Upper lobe of right lung (tissue), 1 donor: ENCODE results near the gene INSIG2. TPM values are rescaled to one million over a fixed set of nuclear protein-coding genes. Genes with fewer than 3 reads are reported as not detected.

Experiments used
- ATAC-seq: fragments of 200-7000 bp; cut with Tn5 transposase; one replicate; pipeline ENCODE4 v1.9.1; 2020; ENCODE audit warnings: mild to moderate bottlenecking, moderate library complexity
- DNase-seq: peaks from one replicate; pipeline ENCODE4 v3.0.0-alpha.2; 2020
- H3K27ac ChIP-seq: fragments of 200-600 bp; one replicate; pipeline ENCODE4 v1.8.0; 2022
- H3K27me3 ChIP-seq: fragments of 200-600 bp; one replicate; pipeline ENCODE4 v1.8.0; 2022; ENCODE audit warnings: mild to moderate bottlenecking
- H3K36me3 ChIP-seq: fragments of 200-600 bp; one replicate; pipeline ENCODE4 v1.8.0; 2022
- H3K4me1 ChIP-seq: fragments of 200-600 bp; one replicate; pipeline ENCODE4 v1.8.0; 2022
- H3K4me3 ChIP-seq: fragments of 200-600 bp; one replicate; pipeline ENCODE4 v1.8.0; 2022; ENCODE audit warnings: mild to moderate bottlenecking
- H3K9me3 ChIP-seq: fragments of 200-600 bp; one replicate; pipeline ENCODE4 v1.8.0; 2022
- intact Hi-C: fragments of 100-400 bp; cut with DNase I; formaldehyde crosslinking; loops from one replicate; pipeline ENCODE4 v1.11.0; 2022
- total RNA-seq: library from RNA; stranded (reverse); fragmentation: NEBNext Ultra II Directional; extraction: Animal tissue kit (Norgen Biotek cat#: 25700); gene quantifications from one replicate; pipeline ENCODE4 v1.2.1, GENCODE V29; 2021
- TF ChIP-seq, protein P1 (sequence below): fragments of 200-600 bp; IDR thresholded peaks from one replicate; pipeline ENCODE4 v1.8.0; 2022; ENCODE audit warnings: antibody characterized with exemption
- donor health status: DM: no; HTN: yes; CAD: no; lungs with severe emphysema.

INSIG2 gene
- total RNA-seq, 1 donor from 2014 or later: 42.0 TPM

- peaks cover 26% of the 10 kb centered on the region for H3K27me3 ChIP-seq
- no peak overlapping the region for H3K27ac ChIP-seq
- peaks cover 8% of the 10 kb centered on the region for H3K4me1 ChIP-seq
- no peak for DNase-seq
- H3K9me3 ChIP-seq: no peaks in the 10 kb centered on the region
- no peak overlapping the region for H3K4me3 ChIP-seq
- H3K36me3 ChIP-seq: no peaks in the 10 kb centered on the region
- TF ChIP-seq, protein P1, sequence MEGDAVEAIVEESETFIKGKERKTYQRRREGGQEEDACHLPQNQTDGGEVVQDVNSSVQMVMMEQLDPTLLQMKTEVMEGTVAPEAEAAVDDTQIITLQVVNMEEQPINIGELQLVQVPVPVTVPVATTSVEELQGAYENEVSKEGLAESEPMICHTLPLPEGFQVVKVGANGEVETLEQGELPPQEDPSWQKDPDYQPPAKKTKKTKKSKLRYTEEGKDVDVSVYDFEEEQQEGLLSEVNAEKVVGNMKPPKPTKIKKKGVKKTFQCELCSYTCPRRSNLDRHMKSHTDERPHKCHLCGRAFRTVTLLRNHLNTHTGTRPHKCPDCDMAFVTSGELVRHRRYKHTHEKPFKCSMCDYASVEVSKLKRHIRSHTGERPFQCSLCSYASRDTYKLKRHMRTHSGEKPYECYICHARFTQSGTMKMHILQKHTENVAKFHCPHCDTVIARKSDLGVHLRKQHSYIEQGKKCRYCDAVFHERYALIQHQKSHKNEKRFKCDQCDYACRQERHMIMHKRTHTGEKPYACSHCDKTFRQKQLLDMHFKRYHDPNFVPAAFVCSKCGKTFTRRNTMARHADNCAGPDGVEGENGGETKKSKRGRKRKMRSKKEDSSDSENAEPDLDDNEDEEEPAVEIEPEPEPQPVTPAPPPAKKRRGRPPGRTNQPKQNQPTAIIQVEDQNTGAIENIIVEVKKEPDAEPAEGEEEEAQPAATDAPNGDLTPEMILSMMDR: peak; percentile 68
- ATAC-seq: peak; percentile 68
- intact Hi-C loops: no loop called here
Observed at GRCh38 chr2:118046634-118047210, 41.5 kb upstream of the INSIG2 start.

GRCh38 chr2:118047380-118047826, 40.9 kb upstream of the INSIG2 start:
- H3K4me1 ChIP-seq: peaks cover 8% of the 10 kb centered on the region
- H3K36me3 ChIP-seq: no peaks in the 10 kb centered on the region
- DNase-seq (no peak), ATAC-seq (peak; percentile 40)
- no peak overlapping the region for H3K4me3 ChIP-seq
- TF ChIP-seq, protein P1: no peak
- H3K9me3 ChIP-seq: no peaks in the 10 kb centered on the region
- H3K27me3 ChIP-seq: peaks cover 19% of the 10 kb centered on the region
- intact Hi-C loops: no loop called here
- no peak overlapping the region for H3K27ac ChIP-seq

DNA sequence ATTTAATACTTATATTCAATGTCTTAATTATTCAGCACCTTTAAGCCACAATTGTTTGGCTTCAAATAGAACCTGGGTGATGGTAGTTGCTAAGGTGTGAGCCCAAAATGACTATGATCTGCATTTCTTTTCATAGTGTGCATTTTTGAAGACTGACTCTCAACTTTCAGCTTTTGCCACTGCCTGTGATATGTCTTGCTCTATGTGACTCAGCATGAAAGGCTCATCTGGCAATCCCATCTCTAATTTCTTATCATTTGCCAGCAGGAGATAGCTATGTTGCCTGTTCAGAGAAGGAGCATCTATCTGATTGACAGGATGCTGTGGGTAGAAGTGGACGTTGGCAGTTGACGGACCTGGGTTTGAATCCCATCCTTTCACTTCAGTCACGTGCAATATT, 39.9 kb upstream of the INSIG2 start:
- H3K27ac ChIP-seq: no peak overlapping the region
- H3K4me3 ChIP-seq: no peak overlapping the region
- TF ChIP-seq, protein P1: no peak
- no peaks in the 10 kb centered on the region for H3K36me3 ChIP-seq
- DNase-seq (no peak), ATAC-seq (no peak)
- H3K27me3 ChIP-seq: peaks cover 14% of the 10 kb centered on the region
- H3K4me1 ChIP-seq: peaks cover 8% of the 10 kb centered on the region
- intact Hi-C loops: no loop called here
- H3K9me3 ChIP-seq: no peaks in the 10 kb centered on the region

- H3K4me3 ChIP-seq: no peak overlapping the region
- H3K4me1 ChIP-seq: peaks cover 8% of the 10 kb centered on the region
- ATAC-seq (no peak), DNase-seq (no peak)
- H3K27ac ChIP-seq: no peak overlapping the region
- peaks cover 14% of the 10 kb centered on the region for H3K27me3 ChIP-seq
- TF ChIP-seq, protein P1: no peak
- H3K9me3 ChIP-seq: no peaks in the 10 kb centered on the region
- intact Hi-C loops: no loop called here
- no peaks in the 10 kb centered on the region for H3K36me3 ChIP-seq
Observed at GRCh38 chr2:118049140-118049815, 39.0 kb upstream of the INSIG2 start.

DNA sequence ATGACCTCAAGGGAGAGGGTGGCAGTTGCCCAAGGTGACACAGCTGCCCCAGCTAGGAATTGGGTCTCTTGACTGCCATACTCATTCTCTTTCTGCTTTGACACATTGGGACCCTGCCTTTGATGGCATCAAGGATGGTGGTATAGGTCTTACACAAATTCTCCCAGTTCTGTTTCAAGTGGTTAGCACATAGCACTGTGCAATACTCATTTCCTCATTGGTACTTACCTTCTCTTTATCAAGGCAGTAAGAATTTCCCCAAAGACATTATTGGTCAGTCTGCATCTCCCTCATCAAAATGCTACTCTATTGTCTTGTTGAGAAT, 38.5 kb upstream of the INSIG2 start:
- ATAC-seq (no peak), DNase-seq (no peak)
- TF ChIP-seq, protein P1: no peak
- Histone ChIP-seq H3K9me3 (no peaks in the 10 kb centered on the region), H3K4me1 (peaks cover 8% of the 10 kb centered on the region), H3K4me3 (no peak overlapping the region), H3K36me3 (no peaks in the 10 kb centered on the region), H3K27ac (no peak overlapping the region), H3K27me3 (peaks cover 14% of the 10 kb centered on the region)
- intact Hi-C loops: no loop called here
